GM21619 (cell line): ENCODE results near the gene TMIGD3.

ENCODE experiments used
- ATAC-seq: cut with Tn5 transposase; IDR thresholded peaks from one replicate; pipeline ENCODE4 v1.9.1; 2021; ENCODE audit not compliant: unreplicated experiment

TMIGD3 gene

GRCh38 chr1:111476761-111477309, 26.6 kb downstream of the TMIGD3 start:
- ATAC-seq = peak; percentile 69

GRCh38 chr1:111476214-111476613, 27.2 kb downstream of the TMIGD3 start:
- no peak for ATAC-seq

- ATAC-seq = no peak
Observed at GRCh38 chr1:111475701-111476100, 27.7 kb downstream of the TMIGD3 start.

- ATAC-seq = no peak
Observed at GRCh38 chr1:111474521-111474920, 28.9 kb downstream of the TMIGD3 start.

- ATAC-seq = no peak
Observed at GRCh38 chr1:111474106-111474505, 29.3 kb downstream of the TMIGD3 start.

GRCh38 chr1:111471538-111471937, 31.9 kb downstream of the TMIGD3 start:
- no peak for ATAC-seq

- no peak for ATAC-seq
Observed at GRCh38 chr1:111471012-111471411, 32.4 kb downstream of the TMIGD3 start.

GRCh38 chr1:111470596-111470995, 32.8 kb downstream of the TMIGD3 start:
- ATAC-seq = no peak

- no peak for ATAC-seq
Observed at GRCh38 chr1:111469539-111469938, 33.9 kb downstream of the TMIGD3 start.

- no peak for ATAC-seq
Observed at GRCh38 chr1:111468717-111469100, 34.7 kb downstream of the TMIGD3 start.

GRCh38 chr1:111467865-111468716, 35.3 kb downstream of the TMIGD3 start:
- ATAC-seq = no peak

GRCh38 chr1:111466480-111466879, 37.0 kb downstream of the TMIGD3 start:
- no peak for ATAC-seq

- no peak for ATAC-seq
Observed at GRCh38 chr1:111465754-111466153, 37.7 kb downstream of the TMIGD3 start.

- ATAC-seq = no peak
Observed at GRCh38 chr1:111463029-111463683, 40.3 kb downstream of the TMIGD3 start.

- ATAC-seq = no peak
Observed at GRCh38 chr1:111462370-111463028, 40.9 kb downstream of the TMIGD3 start.

- no peak for ATAC-seq
Observed at GRCh38 chr1:111461765-111462164, 41.7 kb downstream of the TMIGD3 start.

GRCh38 chr1:111455642-111456031, 47.8 kb downstream of the TMIGD3 start:
- ATAC-seq = no peak

- peak; percentile 53 for ATAC-seq
Observed at GRCh38 chr1:111454859-111455641, 48.4 kb downstream of the TMIGD3 start.

- ATAC-seq = no peak
Observed at GRCh38 chr1:111453706-111454105, 49.7 kb downstream of the TMIGD3 start.

- no peak for ATAC-seq
Observed at GRCh38 chr1:111452581-111452980, 50.9 kb downstream of the TMIGD3 start.

GRCh38 chr1:111450185-111450584, 53.2 kb downstream of the TMIGD3 start:
- no peak for ATAC-seq
